ENCODE data around the gene PAX9. TPM values are rescaled to one million over a fixed set of nuclear protein-coding genes. Genes with fewer than 3 reads are reported as not detected.

The PAX9 gene
- total and polyA plus RNA-seq, 9 of the 15 experiments (the other 6 are each of a cell fraction or from before 2014, with no cell fraction given), result 0.87 to 2.4 (median 1.3) TPM

- TF ChIP-seq THRB (CRISPR knock-in tag; conservative IDR thresholded peaks at IDR 0.05), result no peak
- TF ChIP-seq ZNF23 (CRISPR knock-in tag; IDR thresholded peaks at IDR 0.05), result no peak
- TF ChIP-seq ZNF707 (CRISPR knock-in tag; conservative IDR thresholded peaks at IDR 0.05), result no peak
- no peak for TF ChIP-seq RBFOX2 (IDR thresholded peaks at IDR 0.05; ENCODE audit: low read depth, low read length)
- no peak for TF ChIP-seq ID3 (CRISPR knock-in tag; IDR thresholded peaks at IDR 0.05)
- no peak for TF ChIP-seq ID3 (tag; IDR thresholded peaks at IDR 0.05)
- TF ChIP-seq, protein P1, sequence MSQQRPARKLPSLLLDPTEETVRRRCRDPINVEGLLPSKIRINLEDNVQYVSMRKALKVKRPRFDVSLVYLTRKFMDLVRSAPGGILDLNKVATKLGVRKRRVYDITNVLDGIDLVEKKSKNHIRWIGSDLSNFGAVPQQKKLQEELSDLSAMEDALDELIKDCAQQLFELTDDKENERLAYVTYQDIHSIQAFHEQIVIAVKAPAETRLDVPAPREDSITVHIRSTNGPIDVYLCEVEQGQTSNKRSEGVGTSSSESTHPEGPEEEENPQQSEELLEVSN (IDR thresholded peaks at IDR 0.05; ENCODE audit: borderline replicate concordance in 1 of 2, extremely low read depth in 1 of 2, insufficient read depth in 1 of 2, insufficient read length in 1 of 2, low read depth in 1 of 2, low read length in 1 of 2, poor library complexity in 1 of 2, severe bottlenecking in 1 of 2), result peak in 1 of 2 experiments; percentile 8
- TF ChIP-seq FOXK2 (conservative IDR thresholded peaks at IDR 0.05 in 1 of 2, IDR thresholded peaks at IDR 0.05 in 1 of 2; ENCODE audit: low read depth in 2 of 2), result no peak
- TF ChIP-seq KAT2B (IDR thresholded peaks at IDR 0.05; ENCODE audit: low read depth, low read length), result no peak
These were observed 13.6 kb upstream of the PAX9 start (continued) for GRCh38 chr14:36647824-36648753.

All from K562 (cell line).